ENCODE data around the gene ABT1. TPM values are rescaled to one million over a fixed set of nuclear protein-coding genes. Genes with fewer than 3 reads are reported as not detected.
A peak's percentile ranks its signal among the peaks of the same experiment; 100 is the strongest.

The ABT1 gene
- total and polyA plus RNA-seq, 2 of the 8 experiments (the other 6 are each of a cell fraction or from before 2014, with no cell fraction given), result 20.5 to 30.7 TPM

DNA sequence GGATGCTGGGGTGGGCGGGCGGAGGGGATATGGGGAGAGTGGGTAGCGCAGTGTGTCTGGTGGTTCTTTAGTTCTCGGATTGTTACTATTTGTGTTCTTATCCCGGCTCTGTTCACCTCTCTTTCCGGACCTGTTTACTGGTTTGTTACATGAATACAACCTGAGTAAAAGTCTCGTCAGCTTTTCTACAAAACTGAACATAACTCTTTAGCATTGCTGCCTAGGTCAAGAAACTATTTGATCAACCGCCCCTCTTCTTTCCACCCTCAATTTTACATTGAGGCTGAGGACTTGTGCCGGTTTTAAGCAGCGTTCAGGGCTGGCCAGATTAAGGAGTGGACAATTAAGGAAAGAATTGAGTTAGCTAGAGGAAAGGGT is 625 bp downstream of the ABT1 start:
- Histone ChIP-seq H3K27ac (ENCODE audit: low read depth, low read length) (no peak overlapping the region; the same call in 1 of the 2 replicates), H2BK12ac (ENCODE audit: low read depth, low read length) (no peak overlapping the region), H3K27me3 (replicated peaks in 1 of 4; ENCODE audit: control insufficient read depth in 3 of 4, extremely low read depth in 1 of 4, insufficient read depth in 3 of 4, low read length in 3 of 4) (no peaks in the 10 kb centered on the region), H3K14ac (ENCODE audit: insufficient read length) (no peak overlapping the region), H3K4me3 (ENCODE audit: extremely low read depth in 1 of 4, insufficient read depth in 2 of 4, low read depth in 3 of 4, low read length in 4 of 4) (peak overlapping the region; percentile 92 to 100 (median 99)), H3K18ac (ENCODE audit: extremely low read depth, low read length) (no peak overlapping the region), H2BK15ac (ENCODE audit: low read length) (no peak overlapping the region), H3K4ac (replicated peaks; ENCODE audit: insufficient read length, low read depth, low read length) (no peak overlapping the region), H3K79me2 (ENCODE audit: control insufficient read depth in 1 of 2, insufficient read depth in 2 of 2, low read length in 2 of 2) (peaks cover 0 to 12% of the 10 kb centered on the region in 2 experiments; a peak in 2 of 4 replicates), H3K9ac (replicated peaks in 1 of 4; ENCODE audit: extremely low read depth in 1 of 4, low read depth in 3 of 4, low read length in 3 of 4) (peak overlapping the region in 1 of 4 experiments; percentile 70; a peak in 3 of 7 replicates), H3K79me1 (ENCODE audit: low read depth, low read length) (peaks cover 8% of the 10 kb centered on the region), H3K23ac (ENCODE audit: insufficient read length) (no peak overlapping the region), H2BK20ac (ENCODE audit: low read length) (no peak overlapping the region), H4K20me1 (replicated peaks in 1 of 2; ENCODE audit: control insufficient read depth in 1 of 2, insufficient read depth in 2 of 2, low read length in 2 of 2) (no peaks in the 10 kb centered on the region), H3K56ac (replicated peaks; ENCODE audit: insufficient read length, low read depth, low read length) (no peak overlapping the region), H2BK5ac (ENCODE audit: low read depth, low read length) (0 out of 2 replicates have a peak overlapping the region, but pooled peaks have one; percentile 90), H4K8ac (ENCODE audit: extremely low read depth, insufficient read depth, low read length) (no peak overlapping the region), H4K5ac (ENCODE audit: insufficient read length, low read depth, low read length) (no peak overlapping the region), H2AFZ (ENCODE audit: low read length) (no peak overlapping the region; the same call in 1 of the 2 replicates), H2BK120ac (replicated peaks; ENCODE audit: low read depth, low read length) (no peak overlapping the region), H4K91ac (replicated peaks; ENCODE audit: insufficient read length, low read length) (no peak overlapping the region), H3K23me2 (ENCODE audit: low read depth, low read length) (peaks cover 18% of the 10 kb centered on the region), H2AK5ac (ENCODE audit: low read depth, low read length) (no peak overlapping the region), H3K4me2 (ENCODE audit: insufficient read depth in 1 of 2, low read depth in 2 of 2, low read length in 2 of 2) (peak overlapping the region; percentile 74 to 90), H3K36me3 (ENCODE audit: control insufficient read depth in 2 of 4, insufficient read depth in 4 of 4, low read length in 3 of 4) (peaks cover 0 to 6% (median 3%) of the 10 kb centered on the region in 4 experiments; a peak in 2 of 8 replicates), H3K9me3 (ENCODE audit: insufficient read depth in 2 of 2, low read depth in 1 of 2, low read length in 1 of 2) (no peaks in the 10 kb centered on the region), H3K4me1 (replicated peaks in 1 of 4; ENCODE audit: control insufficient read depth in 3 of 4, insufficient read depth in 4 of 4, low read length in 3 of 4) (peaks cover 0 to 5% (median 2%) of the 10 kb centered on the region in 4 experiments; a peak in 5 of 7 replicates)
- WGBS, 2 experiments (ENCODE audit: extremely low coverage in 1 of 2, insufficient coverage in 1 of 2, insufficient read length in 1 of 2, insufficient replicate concordance in 2 of 2, low coverage in 1 of 2, low lambda C conversion rate in 2 of 2, missing lambda C conversion rate in 1 of 2), result 22% methylated on average over 9 of the region's 10 CpGs; no CpG with 5 or more reads in 1 of the 2 experiments
- TF ChIP-seq BCL11A (IDR thresholded peaks at IDR 0.05; ENCODE audit: low read depth in 2 of 2, low read length in 2 of 2), result no peak
- TF ChIP-seq, protein P1, sequence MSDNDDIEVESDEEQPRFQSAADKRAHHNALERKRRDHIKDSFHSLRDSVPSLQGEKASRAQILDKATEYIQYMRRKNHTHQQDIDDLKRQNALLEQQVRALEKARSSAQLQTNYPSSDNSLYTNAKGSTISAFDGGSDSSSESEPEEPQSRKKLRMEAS (IDR thresholded peaks at IDR 0.05), result no peak
- no peak for TF ChIP-seq KDM4A (IDR thresholded peaks at IDR 0.05; ENCODE audit: low read depth, low read length, severe bottlenecking)
- no peak for TF ChIP-seq GABPA (IDR thresholded peaks at IDR 0.05; ENCODE audit: borderline replicate concordance, insufficient read depth, low read length)
- TF ChIP-seq HDAC2 (IDR thresholded peaks at IDR 0.05; ENCODE audit: borderline replicate concordance in 1 of 2, low read depth in 2 of 2, low read length in 2 of 2), result no peak
- no peak for FAIRE-seq
- ChIA-PET POLR2A (ENCODE audit: partially characterized antibody) (no interaction called here), CTCF (ENCODE audit: partially characterized antibody) (no interaction called here)
- no peak for DNase-seq (ENCODE audit: low read depth in 1 of 2, low spot score in 2 of 2)
